Myometrial cell (primary cell): Measurements from ENCODE around the gene MYO1E. TPM values are rescaled to one million over a fixed set of nuclear protein-coding genes. Genes with fewer than 3 reads are reported as not detected.

ENCODE experiments used
- total RNA-seq: library from RNA; depleted of rRNA; stranded (reverse); fragments of >200 nt; gene quantifications from 2 replicates; pipeline ENCODE4 v1.2.3, GENCODE V29; 2015

Gene MYO1E
- total RNA-seq = 62.3 and 70.7 TPM in 2 replicates

GRCh38 chr15:59372352-59373211, at the start of gene MYO1E:
Gene MYO1E, minus strand, starts transcription at chr15:59372871. Its CDS starts 371 bp downstream, at chr15:59372500.

GRCh38 chr15:59206623-59207183, 166.0 kb downstream of the MYO1E start, which contains the start of gene LDHAL6B:
Gene LDHAL6B, plus strand, starts transcription at chr15:59206843. Its CDS starts 98 bp downstream, at chr15:59206941.

GRCh38 chr15:59104912-59105732, 267.5 kb downstream of the MYO1E start, which contains the start of gene CCNB2:
Gene CCNB2, plus strand, starts transcription at chr15:59105146. Its CDS starts 123 bp downstream, at chr15:59105269.

Other genes starting within 250 kb of the MYO1E start
- not detected in 2 replicates for gene LDHAL6B, start 166.0 kb downstream of the MYO1E start, total RNA-seq
- 0.29 and 1.2 TPM in 2 replicates for gene FAM81A, start 65.3 kb upstream of the MYO1E start, total RNA-seq
- gene GCNT3, start 238.9 kb upstream of the MYO1E start, total RNA-seq = not detected in 2 replicates